HG02678 (cell line): Measurements from ENCODE around the gene PUDP.
"Not testable (repeated sequence)": the region's sequence is repeated elsewhere in the genome, so short reads cannot be mapped to it uniquely, and the experiment has no call there.

Experiments used
- ATAC-seq: cut with Tn5 transposase; IDR thresholded peaks from one replicate; pipeline ENCODE4 v1.9.1; 2021; ENCODE audit warnings: mild to moderate bottlenecking, moderate library complexity; ENCODE audit not compliant: unreplicated experiment

PUDP gene

GRCh38 chrX:7147978-7148854, at the start of gene PUDP:
PUDP (minus strand) TSS chrX:7148153; CDS start chrX:7148113, 40 bp downstream.
- ATAC-seq: peak; percentile 75

GRCh38 chrX:7194606-7195005, 46.7 kb upstream of the PUDP start:
- ATAC-seq: no peak

- no peak for ATAC-seq
Measured at GRCh38 chrX:7192871-7193270, 44.9 kb upstream of the PUDP start.

- ATAC-seq: no peak
Measured at GRCh38 chrX:7191681-7192110, 43.7 kb upstream of the PUDP start.

GRCh38 chrX:7190157-7190556, 42.2 kb upstream of the PUDP start:
- ATAC-seq: no peak

- no peak for ATAC-seq
Measured at GRCh38 chrX:7188672-7189071, 40.7 kb upstream of the PUDP start.

- ATAC-seq: no peak
Measured at GRCh38 chrX:7184816-7185215, 36.9 kb upstream of the PUDP start.

GRCh38 chrX:7179446-7179845, 31.5 kb upstream of the PUDP start:
- ATAC-seq: no peak

GRCh38 chrX:7178859-7179258, 30.9 kb upstream of the PUDP start:
- not testable (repeated sequence) for ATAC-seq

GRCh38 chrX:7170898-7171297, 22.9 kb upstream of the PUDP start:
- ATAC-seq: no peak

- no peak for ATAC-seq
Measured at GRCh38 chrX:7169627-7170026, 21.7 kb upstream of the PUDP start.

GRCh38 chrX:7168371-7168770, 20.4 kb upstream of the PUDP start:
- no peak for ATAC-seq

- ATAC-seq: no peak
Measured at GRCh38 chrX:7164174-7164573, 16.2 kb upstream of the PUDP start.

GRCh38 chrX:7163146-7163677, 15.3 kb upstream of the PUDP start:
- ATAC-seq: no peak

GRCh38 chrX:7159149-7159861, 11.4 kb upstream of the PUDP start:
- ATAC-seq: no peak

- no peak for ATAC-seq
Measured at GRCh38 chrX:7158468-7158990, 10.6 kb upstream of the PUDP start.

- no peak for ATAC-seq
Measured at GRCh38 chrX:7156879-7157278, 8.9 kb upstream of the PUDP start.

- no peak for ATAC-seq
Measured at GRCh38 chrX:7155163-7155562, 7.2 kb upstream of the PUDP start.

- ATAC-seq: no peak
Measured at GRCh38 chrX:7154041-7154597, 6.2 kb upstream of the PUDP start.

GRCh38 chrX:7153231-7153630, 5.3 kb upstream of the PUDP start:
- no peak for ATAC-seq

GRCh38 chrX:7149411-7149810, 1.5 kb upstream of the PUDP start:
- no peak for ATAC-seq
